WERI-Rb-1 (cell line): ENCODE results near the gene CARF.

ENCODE experiments used
- DNase-seq: peaks from one replicate; pipeline ENCODE4 v3.0.0-alpha.2; 2020
- H3K27ac ChIP-seq: fragments of 250-450 bp; sonication (Bioruptor Pico); 2 replicates; pipeline ENCODE4 v1.5.1; 2020; ENCODE audit warnings: mild to moderate bottlenecking, moderate library complexity
- H3K27me3 ChIP-seq: fragments of 250-450 bp; sonication (Bioruptor Pico); 2 replicates; pipeline ENCODE4 v1.5.1; 2021; ENCODE audit warnings: mild to moderate bottlenecking, low read depth, moderate library complexity; ENCODE audit not compliant: insufficient read depth, severe bottlenecking
- H3K36me3 ChIP-seq: fragments of 250-450 bp; sonication (Bioruptor Pico); 2 replicates; pipeline ENCODE4 v1.5.1; 2020; ENCODE audit warnings: mild to moderate bottlenecking, moderate library complexity
- H3K4me3 ChIP-seq: 2 replicates; pipeline ENCODE4 v1.5.1; 2011; ENCODE audit warnings: low read depth, mild to moderate bottlenecking, control low read depth, low read length
- H3K9me3 ChIP-seq: fragments of 250-450 bp; sonication (Bioruptor Pico); 2 replicates; pipeline ENCODE4 v1.5.1; 2021; ENCODE audit warnings: mild to moderate bottlenecking, moderate library complexity; ENCODE audit not compliant: severe bottlenecking
- TF ChIP-seq, protein P1 (sequence below): IDR thresholded peaks from 2 replicates; pipeline ENCODE4 v1.5.1; 2011; ENCODE audit warnings: low read depth, mild to moderate bottlenecking, control low read depth, inconsistent platforms, low read length

Gene CARF

DNA sequence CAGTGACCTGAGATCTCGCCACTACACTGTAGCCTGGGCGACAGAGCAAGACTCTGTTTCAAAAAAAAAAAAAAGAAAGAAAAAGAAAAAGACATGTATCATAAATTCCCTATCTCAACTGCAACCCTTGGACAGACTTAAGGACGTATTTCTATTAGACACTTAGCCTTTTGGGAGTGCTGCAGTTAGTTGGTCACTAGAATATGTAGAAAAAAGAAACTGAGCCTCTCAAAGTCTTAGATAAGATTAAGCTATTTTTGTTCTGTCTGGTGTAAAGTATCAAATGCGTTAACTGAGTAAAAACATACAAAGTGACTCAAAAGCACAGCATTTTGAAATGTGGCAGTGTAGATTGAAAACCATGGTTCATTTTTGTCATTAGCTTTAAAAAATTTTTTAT lies 109.9 kb downstream of the CARF start:
- H3K27ac ChIP-seq: no peak overlapping the region
- no peaks in the 10 kb centered on the region for H3K9me3 ChIP-seq
- H3K36me3 ChIP-seq: no peaks in the 10 kb centered on the region
- H3K4me3 ChIP-seq: no peak overlapping the region
- no peak for DNase-seq
- no peaks in the 10 kb centered on the region for H3K27me3 ChIP-seq
- TF ChIP-seq, protein P1, sequence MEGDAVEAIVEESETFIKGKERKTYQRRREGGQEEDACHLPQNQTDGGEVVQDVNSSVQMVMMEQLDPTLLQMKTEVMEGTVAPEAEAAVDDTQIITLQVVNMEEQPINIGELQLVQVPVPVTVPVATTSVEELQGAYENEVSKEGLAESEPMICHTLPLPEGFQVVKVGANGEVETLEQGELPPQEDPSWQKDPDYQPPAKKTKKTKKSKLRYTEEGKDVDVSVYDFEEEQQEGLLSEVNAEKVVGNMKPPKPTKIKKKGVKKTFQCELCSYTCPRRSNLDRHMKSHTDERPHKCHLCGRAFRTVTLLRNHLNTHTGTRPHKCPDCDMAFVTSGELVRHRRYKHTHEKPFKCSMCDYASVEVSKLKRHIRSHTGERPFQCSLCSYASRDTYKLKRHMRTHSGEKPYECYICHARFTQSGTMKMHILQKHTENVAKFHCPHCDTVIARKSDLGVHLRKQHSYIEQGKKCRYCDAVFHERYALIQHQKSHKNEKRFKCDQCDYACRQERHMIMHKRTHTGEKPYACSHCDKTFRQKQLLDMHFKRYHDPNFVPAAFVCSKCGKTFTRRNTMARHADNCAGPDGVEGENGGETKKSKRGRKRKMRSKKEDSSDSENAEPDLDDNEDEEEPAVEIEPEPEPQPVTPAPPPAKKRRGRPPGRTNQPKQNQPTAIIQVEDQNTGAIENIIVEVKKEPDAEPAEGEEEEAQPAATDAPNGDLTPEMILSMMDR: no peak

DNA sequence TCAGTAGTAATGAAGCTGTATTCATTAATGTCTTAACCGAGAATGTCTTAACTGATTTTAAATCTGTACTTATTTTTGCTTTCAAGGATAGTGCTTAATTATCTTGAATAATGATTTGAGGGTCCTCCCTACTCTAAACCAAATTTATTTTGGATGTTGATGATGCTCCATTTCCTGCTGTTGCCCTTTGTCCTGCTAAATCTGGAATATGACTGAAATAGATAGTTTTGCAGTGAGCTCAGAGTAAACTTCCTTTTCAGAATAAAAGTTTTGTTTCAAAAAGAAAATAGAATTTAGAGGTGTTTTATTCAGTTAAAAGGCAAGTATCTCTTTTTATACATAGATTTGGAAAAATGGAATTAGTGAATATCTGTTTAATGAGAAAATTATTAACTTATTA lies 110.7 kb downstream of the CARF start:
- H3K27ac ChIP-seq: no peak overlapping the region
- no peak for DNase-seq
- H3K4me3 ChIP-seq: no peak overlapping the region
- TF ChIP-seq, protein P1: no peak
- no peaks in the 10 kb centered on the region for H3K9me3 ChIP-seq
- no peaks in the 10 kb centered on the region for H3K36me3 ChIP-seq
- no peaks in the 10 kb centered on the region for H3K27me3 ChIP-seq

DNA sequence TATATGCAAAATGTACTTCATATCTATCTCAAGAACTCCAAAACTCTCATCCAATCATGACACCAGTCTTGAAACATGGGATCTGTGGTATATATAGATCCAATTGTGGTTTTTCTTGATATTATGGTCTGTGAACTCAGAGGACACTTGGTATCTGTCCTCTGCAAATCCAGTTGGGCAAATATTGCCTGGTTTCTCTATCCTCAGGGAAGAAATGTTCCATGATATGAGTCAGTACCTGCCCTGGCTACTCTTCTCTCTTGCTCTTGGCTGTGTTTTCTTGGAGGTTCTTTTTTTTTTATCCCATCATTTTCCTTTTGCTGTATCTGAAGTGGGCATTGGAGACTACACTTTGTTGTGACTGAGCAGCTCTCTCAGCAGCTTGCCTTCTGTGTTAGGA lies 113.5 kb downstream of the CARF start:
- no peaks in the 10 kb centered on the region for H3K36me3 ChIP-seq
- DNase-seq: no peak
- H3K9me3 ChIP-seq: no peaks in the 10 kb centered on the region
- no peak overlapping the region for H3K27ac ChIP-seq
- TF ChIP-seq, protein P1: no peak
- no peaks in the 10 kb centered on the region for H3K27me3 ChIP-seq
- H3K4me3 ChIP-seq: no peak overlapping the region

DNA sequence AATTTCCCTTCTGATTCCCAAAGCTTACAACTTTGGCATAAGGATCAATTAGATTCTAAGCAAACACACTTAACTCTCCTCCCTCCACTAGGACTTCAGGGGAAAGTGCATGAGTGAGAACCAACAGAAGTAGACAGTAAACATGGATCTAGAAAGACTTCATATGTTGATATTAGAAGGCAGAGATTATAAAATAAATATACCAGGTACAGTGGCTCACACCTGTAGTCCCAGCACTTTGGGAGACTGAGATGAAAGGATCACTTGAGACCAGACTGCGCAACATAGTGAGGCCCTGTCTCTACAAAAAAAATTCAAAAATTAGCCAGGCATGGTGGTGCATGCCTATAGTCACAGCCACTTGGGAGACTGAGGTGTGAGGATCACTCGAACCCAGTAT lies 118.5 kb downstream of the CARF start:
- Histone ChIP-seq H3K27me3 (no peaks in the 10 kb centered on the region), H3K36me3 (no peaks in the 10 kb centered on the region), H3K27ac (no peak overlapping the region), H3K4me3 (no peak overlapping the region), H3K9me3 (no peaks in the 10 kb centered on the region)
- DNase-seq: no peak
- TF ChIP-seq, protein P1: no peak

DNA sequence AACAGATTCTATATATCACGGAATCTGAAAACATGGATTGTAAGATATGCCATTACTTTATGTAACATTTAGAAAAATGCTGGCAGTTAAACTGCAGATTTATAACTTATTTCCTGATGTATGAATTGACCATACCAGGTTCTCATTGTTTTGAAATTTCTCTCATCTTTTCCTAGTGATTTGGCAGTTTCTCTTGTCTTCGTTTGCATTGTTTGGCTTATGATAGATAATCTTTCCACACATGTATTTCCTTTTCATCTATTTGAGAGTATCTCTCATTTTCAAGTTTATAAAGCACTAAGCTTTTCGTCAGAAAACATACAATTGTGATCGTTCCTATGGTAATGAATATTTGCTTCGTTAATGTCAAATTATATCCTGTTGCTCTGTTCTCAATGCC lies 118.9 kb downstream of the CARF start:
- no peak overlapping the region for H3K27ac ChIP-seq
- no peak overlapping the region for H3K4me3 ChIP-seq
- H3K36me3 ChIP-seq: no peaks in the 10 kb centered on the region
- no peaks in the 10 kb centered on the region for H3K27me3 ChIP-seq
- TF ChIP-seq, protein P1: no peak
- no peaks in the 10 kb centered on the region for H3K9me3 ChIP-seq
- no peak for DNase-seq

DNA sequence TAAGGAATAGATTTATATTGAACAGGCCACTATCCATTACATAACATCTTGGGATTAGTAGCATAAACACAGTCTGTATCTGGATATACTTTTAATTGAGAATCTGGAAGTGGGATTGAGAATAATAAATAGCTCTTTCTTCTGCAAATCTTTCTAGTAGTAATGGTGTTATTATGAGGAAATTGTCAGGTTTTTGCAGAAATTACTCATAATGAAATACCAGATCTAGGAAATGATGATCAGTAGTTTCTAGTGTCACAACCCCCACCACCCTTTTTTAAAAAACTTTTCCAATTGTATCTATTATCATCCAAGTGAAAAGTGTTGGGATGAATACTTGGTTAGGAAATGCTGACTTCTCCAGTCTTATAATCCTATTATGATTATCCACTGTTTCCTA lies 121.3 kb downstream of the CARF start:
- no peak overlapping the region for H3K27ac ChIP-seq
- H3K36me3 ChIP-seq: no peaks in the 10 kb centered on the region
- no peaks in the 10 kb centered on the region for H3K27me3 ChIP-seq
- no peaks in the 10 kb centered on the region for H3K9me3 ChIP-seq
- TF ChIP-seq, protein P1: no peak
- no peak overlapping the region for H3K4me3 ChIP-seq
- DNase-seq: no peak
